HPDE6-E6E7 (cell line): Measurements from ENCODE around the gene RAB6B.

ENCODE experiments used
- DNase-seq: peaks from one replicate; pipeline ENCODE4 v3.0.0; 2011; ENCODE audit warnings: missing footprints; ENCODE audit errors: extremely low spot score

Gene RAB6B

GRCh38 chr3:133881939-133882825 is 13.5 kb downstream of the RAB6B start:
- no peak for DNase-seq

GRCh38 chr3:133881492-133881891 is 14.2 kb downstream of the RAB6B start:
- no peak for DNase-seq

GRCh38 chr3:133880886-133881455 is 14.7 kb downstream of the RAB6B start:
- DNase-seq: no peak

- no peak for DNase-seq
These were observed 15.4 kb downstream of the RAB6B start for GRCh38 chr3:133880287-133880686.

- DNase-seq: no peak
These were observed 17.2 kb downstream of the RAB6B start for GRCh38 chr3:133878518-133878917.

GRCh38 chr3:133877221-133877620 is 18.5 kb downstream of the RAB6B start:
- DNase-seq: no peak

- no peak for DNase-seq
These were observed 20.8 kb downstream of the RAB6B start for GRCh38 chr3:133874761-133875438.

- no peak for DNase-seq
These were observed 21.3 kb downstream of the RAB6B start for GRCh38 chr3:133874344-133874743.

- no peak for DNase-seq
These were observed 22.9 kb downstream of the RAB6B start for GRCh38 chr3:133872781-133873180.

GRCh38 chr3:133872161-133872560 is 23.5 kb downstream of the RAB6B start:
- DNase-seq: no peak

GRCh38 chr3:133871368-133872090 is 24.2 kb downstream of the RAB6B start:
- no peak for DNase-seq

GRCh38 chr3:133870822-133871221 is 24.9 kb downstream of the RAB6B start:
- DNase-seq: no peak

GRCh38 chr3:133869586-133869985 is 26.1 kb downstream of the RAB6B start:
- no peak for DNase-seq

- no peak for DNase-seq
These were observed 26.8 kb downstream of the RAB6B start for GRCh38 chr3:133868758-133869475.

- no peak for DNase-seq
These were observed 27.5 kb downstream of the RAB6B start for GRCh38 chr3:133868186-133868585.

GRCh38 chr3:133866141-133866540 is 29.5 kb downstream of the RAB6B start:
- no peak for DNase-seq

- DNase-seq: no peak
These were observed 30.4 kb downstream of the RAB6B start for GRCh38 chr3:133865136-133865855.

- DNase-seq: no peak
These were observed 31.1 kb downstream of the RAB6B start for GRCh38 chr3:133864616-133865015.

GRCh38 chr3:133863911-133864310 is 31.8 kb downstream of the RAB6B start:
- no peak for DNase-seq

GRCh38 chr3:133862161-133862560 is 33.5 kb downstream of the RAB6B start:
- DNase-seq: no peak

GRCh38 chr3:133860519-133860918 is 35.2 kb downstream of the RAB6B start:
- no peak for DNase-seq
